GM12878 (cell line): ENCODE data around the gene OPN4. TPM values are rescaled to one million over a fixed set of nuclear protein-coding genes. Genes with fewer than 3 reads are reported as not detected.

Experiments
- ATAC-seq: fragments of 200-7000 bp; cut with Tn5 transposase; 3 replicates; pipeline ENCODE4 v1.9.1; 2020; ENCODE audit warnings: mild to moderate bottlenecking, moderate library complexity
- BruUV-seq: library from RNA; stranded (reverse); fragments of 400-500 nt; replicated peaks from 2 replicates; lab custom pipeline; 2021; lab: Mats Ljungman, UMichigan
- CTCF ChIA-PET: fragments of 300-600 bp; sonication (Branson Sonifier 250); formaldehyde crosslinking; extraction: SDS; loops from one replicate; lab custom pipeline; 2021; ENCODE audit warnings: inconsistent platforms; lab: Yijun Ruan, JAX
- POLR2A ChIA-PET: fragments of 350-600 bp; formaldehyde crosslinking; extraction: SDS; loops from one replicate; lab custom pipeline; 2021; ENCODE audit warnings: inconsistent platforms; lab: Charles Lee
- RAD21 ChIA-PET: fragments of 300-600 bp; sonication (Branson Sonifier 250); formaldehyde crosslinking; loops from one replicate; lab custom pipeline; 2023; ENCODE audit warnings: antibody characterized with exemption; ENCODE audit not compliant: unreplicated experiment; lab: Charles Lee
- SMC1A ChIA-PET: fragments of 300-600 bp; sonication (Branson Sonifier 250); formaldehyde crosslinking; loops from one replicate; lab custom pipeline; 2023; ENCODE audit not compliant: unreplicated experiment, uncharacterized antibody; lab: Charles Lee
- DNase-seq: peaks from one replicate; pipeline ENCODE4 v3.0.0-alpha.2; 2011; ENCODE audit warnings: low read depth, low spot score
- FAIRE-seq: peaks from 3 replicates; lab custom pipeline; 2011; peaks lifted over from hg19 to GRCh38; lab: Jason Lieb, UNC
- H2AFZ ChIP-seq: 2 replicates; pipeline ENCODE4 v1.6.0; 2011; ENCODE audit warnings: low read depth, low read length, control low read depth; ENCODE audit not compliant: control insufficient read depth
- H3K27ac ChIP-seq: 2 replicates; pipeline ENCODE4 v1.5.1; 2011; ENCODE audit warnings: control low read depth; ENCODE audit not compliant: control insufficient read depth, insufficient read depth
- H3K27me3 ChIP-seq, 2 experiments: replicated peaks in 1 of 2; 2 replicates each; pipeline versions ENCODE4 v1.6.0 to v1.6.1; 2011; ENCODE audit warnings: low read length in 1 of 2; ENCODE audit not compliant: control insufficient read depth in 2 of 2, insufficient read depth in 2 of 2
- H3K36me3 ChIP-seq, 2 experiments: 2 replicates each; pipeline ENCODE4 v1.5.1; 2011; ENCODE audit warnings: low read length in 1 of 2; ENCODE audit not compliant: control insufficient read depth in 2 of 2, insufficient read depth in 2 of 2
- H3K4me1 ChIP-seq: 2 replicates; pipeline ENCODE4 v1.6.1; 2011; ENCODE audit warnings: mild to moderate bottlenecking, low read length, moderate library complexity, mixed read lengths; ENCODE audit not compliant: control insufficient read depth, insufficient read depth
- H3K4me2 ChIP-seq: 2 replicates; pipeline ENCODE4 v1.6.0; 2011; ENCODE audit warnings: control low read depth; ENCODE audit not compliant: control insufficient read depth, insufficient read depth
- H3K4me3 ChIP-seq: fragments of 200-600 bp; sonication (generic); 2 replicates; pipeline ENCODE4 v1.5.1; 2016
- H3K79me2 ChIP-seq: 2 replicates; pipeline ENCODE4 v1.6.0; 2011; ENCODE audit warnings: low read length; ENCODE audit not compliant: control insufficient read depth, insufficient read depth
- H3K9ac ChIP-seq: 2 replicates; pipeline ENCODE4 v1.8.0; 2011; ENCODE audit warnings: low read length, control low read depth, mixed read lengths; ENCODE audit not compliant: control insufficient read depth, insufficient read depth
- H3K9me3 ChIP-seq: replicated peaks from 3 replicates; pipeline ENCODE4 v1.5.1; 2011; ENCODE audit warnings: mild to moderate bottlenecking, low read length; ENCODE audit not compliant: control insufficient read depth, insufficient read depth
- H4K20me1 ChIP-seq: 2 replicates; pipeline ENCODE4 v1.6.0; 2011; ENCODE audit not compliant: control insufficient read depth, insufficient read depth
- JUND ChIP-seq: IDR thresholded peaks from 2 replicates; pipeline ENCODE4 v1.6.1; 2012; ENCODE audit warnings: low read depth, mild to moderate bottlenecking, low read length, improper control_type of control experiment, moderate library complexity
- WGBS: methylation state at CpG from one replicate; pipeline ENCODE4 v1.1.6; 2016; ENCODE audit warnings: low lambda C conversion rate; ENCODE audit not compliant: insufficient replicate concordance, insufficient coverage; ENCODE audit errors: missing lambda C conversion rate; 5-methylcytosine and 5-hydroxymethylcytosine counted together
- in situ Hi-C: fragments of 300-500 bp; cut with MboI; formaldehyde crosslinking; loops from 9 replicates; pipeline ENCODE4 v1.14.3; 2018; ENCODE audit warnings: mixed read lengths
- intact Hi-C: fragments of 100-400 bp; cut with micrococcal nuclease; formaldehyde crosslinking; loops from one replicate; pipeline ENCODE4 v1.14.2; 2022; ENCODE audit not compliant: unreplicated experiment
- polyA plus RNA-seq, 11 experiments: library from polyadenylated mRNA; depleted of rRNA in 4 of 11; unstranded in 6 of 11; stranded (reverse) in 5 of 11; fragments of >200 nt; fragmentation: Nextera tagmentation in 4 of 11; fragmentation: Illumina TruSeq in 1 of 11; extraction: Ambion mirVana in 4 of 11; extraction: Trizol in 1 of 11; gene quantifications; 1 replicate in 1 of 11; 2 replicates in 10 of 11; pipeline versions ENCODE4 v1.2.1 to v1.2.3, GENCODE V29; 2011 to 2016; ENCODE audit warnings: inconsistent platforms in 2 of 11, missing spikeins in 2 of 11, low read depth in 1 of 11
- total RNA-seq, 4 experiments: library from RNA; depleted of rRNA in 3 of 4; stranded (reverse); fragments of >200 nt in 3 of 4; fragmentation: Illumina TruSeq in 1 of 4; extraction: Trizol in 1 of 4; gene quantifications; 2 replicates each; pipeline versions ENCODE4 v1.2.1 to v1.2.3, GENCODE V29; 2013 to 2021
- TF ChIP-seq, protein P1 (sequence below): fragments of 450-650 bp; IDR thresholded peaks from 2 replicates; pipeline ENCODE4 v1.6.1; 2018; ENCODE audit warnings: borderline replicate concordance, mild to moderate bottlenecking; ENCODE audit not compliant: partially characterized antibody
- TF ChIP-seq, protein P2 (sequence below): fragments of 150-350 bp; IDR thresholded peaks from 2 replicates; pipeline ENCODE4 v1.6.1; 2014; ENCODE audit warnings: mild to moderate bottlenecking, low read depth, low read length
- TF ChIP-seq, protein P3 (sequence below): fragments of 450-650 bp; IDR thresholded peaks from 2 replicates; pipeline ENCODE4 v1.6.1; 2017; ENCODE audit warnings: mild to moderate bottlenecking

The OPN4 gene
- total and polyA plus RNA-seq, 10 of the 15 experiments (the other 5 are each of a cell fraction or from before 2014, with no cell fraction given) = not detected

DNA sequence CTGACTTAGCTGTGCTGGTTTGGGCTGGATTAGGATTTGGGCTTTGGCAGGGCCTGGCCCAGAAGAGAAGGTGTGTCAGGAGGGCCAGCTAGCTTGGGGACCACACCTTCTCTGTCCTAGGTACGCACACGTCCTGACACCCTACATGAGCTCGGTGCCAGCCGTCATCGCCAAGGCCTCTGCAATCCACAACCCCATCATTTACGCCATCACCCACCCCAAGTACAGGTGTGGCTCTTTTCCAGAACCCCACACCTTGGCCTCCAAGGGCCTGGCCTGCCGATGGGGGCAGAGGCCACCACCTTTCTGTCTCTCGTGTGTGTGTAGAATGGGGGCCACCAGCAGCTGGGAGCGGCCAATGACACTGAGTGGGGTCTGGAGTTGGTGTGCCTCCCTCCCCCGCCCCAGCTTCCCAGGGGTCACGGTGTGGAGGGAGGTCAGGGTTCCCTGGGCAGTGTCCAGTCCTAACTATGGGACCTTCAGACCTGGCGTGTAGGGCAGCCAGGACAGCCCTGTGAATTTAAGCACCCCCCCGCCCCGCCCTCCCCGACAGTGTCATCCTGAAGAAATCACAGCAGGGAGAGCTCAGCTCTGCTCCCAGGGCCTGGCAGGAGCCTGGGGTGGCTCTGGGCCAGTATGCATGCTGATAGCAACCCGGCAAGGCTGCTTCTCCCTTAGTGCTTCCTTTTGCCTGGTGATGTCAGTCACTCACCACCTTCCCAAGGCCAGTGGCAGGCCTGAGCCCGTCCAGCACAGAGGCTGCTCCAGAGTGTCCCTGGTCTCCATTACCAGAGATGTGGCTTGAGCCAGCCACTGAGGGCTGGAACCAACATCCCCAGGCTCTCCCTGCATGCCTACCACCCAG is 7.0 kb downstream of the OPN4 start:
- no peak overlapping the region for H3K4me2 ChIP-seq
- H3K79me2 ChIP-seq = no peaks in the 10 kb centered on the region
- POLR2A ChIA-PET = no interaction called here
- FAIRE-seq (no peak), ATAC-seq (no peak), DNase-seq (no peak)
- SMC1A ChIA-PET = no interaction called here
- H3K4me1 ChIP-seq = no peaks in the 10 kb centered on the region
- WGBS = 42% methylated on average over 15 of the region's 17 CpGs
- intact Hi-C loops = loop anchor here (10.0 kb wide), 1 partner anchor 267 kb away; no protein-coding TSS in a partner anchor
- H3K4me3 ChIP-seq = no peak overlapping the region
- in situ Hi-C loops = no loop called here
- BruUV-seq = no TSS peak
- no peaks in the 10 kb centered on the region; a peak in 1 of 4 replicates for H3K27me3 ChIP-seq
- H2AFZ ChIP-seq = no peak overlapping the region
- no peak overlapping the region for H3K9ac ChIP-seq
- H3K27ac ChIP-seq = no peak overlapping the region
- no peaks in the 10 kb centered on the region; the same call in 2 of the 3 replicates for H3K9me3 ChIP-seq
- TF ChIP-seq, protein P1, sequence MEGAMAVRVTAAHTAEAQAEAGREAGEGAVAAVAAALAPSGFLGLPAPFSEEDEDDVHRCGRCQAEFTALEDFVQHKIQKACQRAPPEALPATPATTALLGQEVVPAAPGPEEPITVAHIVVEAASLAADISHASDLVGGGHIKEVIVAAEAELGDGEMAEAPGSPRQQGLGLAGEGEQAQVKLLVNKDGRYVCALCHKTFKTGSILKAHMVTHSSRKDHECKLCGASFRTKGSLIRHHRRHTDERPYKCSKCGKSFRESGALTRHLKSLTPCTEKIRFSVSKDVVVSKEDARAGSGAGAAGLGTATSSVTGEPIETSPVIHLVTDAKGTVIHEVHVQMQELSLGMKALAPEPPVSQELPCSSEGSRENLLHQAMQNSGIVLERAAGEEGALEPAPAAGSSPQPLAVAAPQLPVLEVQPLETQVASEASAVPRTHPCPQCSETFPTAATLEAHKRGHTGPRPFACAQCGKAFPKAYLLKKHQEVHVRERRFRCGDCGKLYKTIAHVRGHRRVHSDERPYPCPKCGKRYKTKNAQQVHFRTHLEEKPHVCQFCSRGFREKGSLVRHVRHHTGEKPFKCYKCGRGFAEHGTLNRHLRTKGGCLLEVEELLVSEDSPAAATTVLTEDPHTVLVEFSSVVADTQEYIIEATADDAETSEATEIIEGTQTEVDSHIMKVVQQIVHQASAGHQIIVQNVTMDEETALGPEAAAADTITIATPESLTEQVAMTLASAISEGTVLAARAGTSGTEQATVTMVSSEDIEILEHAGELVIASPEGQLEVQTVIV = no peak
- TF ChIP-seq, protein P2, sequence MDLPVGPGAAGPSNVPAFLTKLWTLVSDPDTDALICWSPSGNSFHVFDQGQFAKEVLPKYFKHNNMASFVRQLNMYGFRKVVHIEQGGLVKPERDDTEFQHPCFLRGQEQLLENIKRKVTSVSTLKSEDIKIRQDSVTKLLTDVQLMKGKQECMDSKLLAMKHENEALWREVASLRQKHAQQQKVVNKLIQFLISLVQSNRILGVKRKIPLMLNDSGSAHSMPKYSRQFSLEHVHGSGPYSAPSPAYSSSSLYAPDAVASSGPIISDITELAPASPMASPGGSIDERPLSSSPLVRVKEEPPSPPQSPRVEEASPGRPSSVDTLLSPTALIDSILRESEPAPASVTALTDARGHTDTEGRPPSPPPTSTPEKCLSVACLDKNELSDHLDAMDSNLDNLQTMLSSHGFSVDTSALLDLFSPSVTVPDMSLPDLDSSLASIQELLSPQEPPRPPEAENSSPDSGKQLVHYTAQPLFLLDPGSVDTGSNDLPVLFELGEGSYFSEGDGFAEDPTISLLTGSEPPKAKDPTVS = no peak
- no peak for TF ChIP-seq JUND
- TF ChIP-seq, protein P3, sequence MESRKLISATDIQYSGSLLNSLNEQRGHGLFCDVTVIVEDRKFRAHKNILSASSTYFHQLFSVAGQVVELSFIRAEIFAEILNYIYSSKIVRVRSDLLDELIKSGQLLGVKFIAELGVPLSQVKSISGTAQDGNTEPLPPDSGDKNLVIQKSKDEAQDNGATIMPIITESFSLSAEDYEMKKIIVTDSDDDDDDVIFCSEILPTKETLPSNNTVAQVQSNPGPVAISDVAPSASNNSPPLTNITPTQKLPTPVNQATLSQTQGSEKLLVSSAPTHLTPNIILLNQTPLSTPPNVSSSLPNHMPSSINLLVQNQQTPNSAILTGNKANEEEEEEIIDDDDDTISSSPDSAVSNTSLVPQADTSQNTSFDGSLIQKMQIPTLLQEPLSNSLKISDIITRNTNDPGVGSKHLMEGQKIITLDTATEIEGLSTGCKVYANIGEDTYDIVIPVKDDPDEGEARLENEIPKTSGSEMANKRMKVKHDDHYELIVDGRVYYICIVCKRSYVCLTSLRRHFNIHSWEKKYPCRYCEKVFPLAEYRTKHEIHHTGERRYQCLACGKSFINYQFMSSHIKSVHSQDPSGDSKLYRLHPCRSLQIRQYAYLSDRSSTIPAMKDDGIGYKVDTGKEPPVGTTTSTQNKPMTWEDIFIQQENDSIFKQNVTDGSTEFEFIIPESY = no peak
- RAD21 ChIA-PET = no interaction called here
- H4K20me1 ChIP-seq = no peaks in the 10 kb centered on the region; the same call in 1 of the 2 replicates
- no peaks in the 10 kb centered on the region for H3K36me3 ChIP-seq
- CTCF ChIA-PET = no interaction called here
